Activated CD4-positive, CD25-positive, alpha-beta regulatory T cell treated with anti-CD3 and anti-CD28 coated beads, Interleukin-2, amount 50 U/mL, for 16 hours (primary cell): Measurements from ENCODE around the gene LMO4.

ENCODE experiments used
- DNase-seq: peaks from one replicate; pipeline ENCODE4 v3.0.0-alpha.2; 2020; ENCODE audit warnings: low read depth, low spot score

LMO4 gene

GRCh38 chr1:87327376-87328271 is 1.1 kb upstream of the LMO4 start:
- no peak for DNase-seq

GRCh38 chr1:87329051-87329525 is 408 bp downstream of the LMO4 start:
- no peak for DNase-seq

GRCh38 chr1:87329526-87330056 is 911 bp downstream of the LMO4 start:
- DNase-seq = no peak

GRCh38 chr1:87330057-87330884 is 1.6 kb downstream of the LMO4 start:
- DNase-seq = no peak

- no peak for DNase-seq
Observed at GRCh38 chr1:87330885-87331364, 2.2 kb downstream of the LMO4 start.

- no peak for DNase-seq
Observed at GRCh38 chr1:87331365-87332241, 2.9 kb downstream of the LMO4 start.

GRCh38 chr1:87333692-87334347 is 5.1 kb downstream of the LMO4 start:
- no peak for DNase-seq

GRCh38 chr1:87334351-87335174 is 5.9 kb downstream of the LMO4 start:
- DNase-seq = no peak

GRCh38 chr1:87335175-87335884 is 6.7 kb downstream of the LMO4 start:
- DNase-seq = no peak

- no peak for DNase-seq
Observed at GRCh38 chr1:87336623-87337067, 8.0 kb downstream of the LMO4 start.

- DNase-seq = no peak
Observed at GRCh38 chr1:87337606-87338005, 8.9 kb downstream of the LMO4 start.

GRCh38 chr1:87338566-87338965 is 9.9 kb downstream of the LMO4 start:
- DNase-seq = no peak

- no peak for DNase-seq
Observed at GRCh38 chr1:87344231-87344630, 15.6 kb downstream of the LMO4 start.

- no peak for DNase-seq
Observed at GRCh38 chr1:87346130-87346814, 17.6 kb downstream of the LMO4 start.

GRCh38 chr1:87348341-87349019 is 19.8 kb downstream of the LMO4 start:
- no peak for DNase-seq

GRCh38 chr1:87349036-87349435 is 20.4 kb downstream of the LMO4 start:
- DNase-seq = no peak

- no peak for DNase-seq
Observed at GRCh38 chr1:87355894-87356293, 27.2 kb downstream of the LMO4 start.

- DNase-seq = no peak
Observed at GRCh38 chr1:87356591-87356990, 27.9 kb downstream of the LMO4 start.
